K562 (cell line): ENCODE results near the gene GPAT3. TPM values are rescaled to one million over a fixed set of nuclear protein-coding genes. Genes with fewer than 3 reads are reported as not detected.
"Not testable (repeated sequence)": the region's sequence is repeated elsewhere in the genome, so short reads cannot be mapped to it uniquely, and the experiment has no call there.

Experiments used
- C11orf30 ChIP-seq: fragments of 450-650 bp; IDR thresholded peaks from 2 replicates; pipeline ENCODE4 v1.6.1; 2016; ENCODE audit warnings: low read depth, mild to moderate bottlenecking
- CHAMP1 ChIP-seq: fragments of 450-650 bp; IDR thresholded peaks from 2 replicates; pipeline ENCODE4 v1.6.1; 2016; ENCODE audit warnings: mild to moderate bottlenecking
- CREB3 ChIP-seq: fragments of 450-650 bp; conservative IDR thresholded peaks from 2 replicates; pipeline ENCODE4 v1.6.1; 2016; ENCODE audit warnings: missing genetic modification characterization, low read depth, mild to moderate bottlenecking, missing compliant biosample characterization, moderate library complexity
- DACH1 ChIP-seq: fragments of 450-650 bp; IDR thresholded peaks from 2 replicates; pipeline ENCODE4 v1.6.1; 2018; ENCODE audit not compliant: partially characterized antibody
- EP300 ChIP-seq: IDR thresholded peaks from 2 replicates; pipeline ENCODE4 v1.6.1; 2012; ENCODE audit warnings: low read length, improper control_type of control experiment
- FOXK2 ChIP-seq, 2 experiments: fragments of 450-650 bp; IDR thresholded peaks in 1 of 2; conservative IDR thresholded peaks in 1 of 2; 2 replicates each; pipeline ENCODE4 v1.6.1; 2016; ENCODE audit warnings: low read depth in 2 of 2, mild to moderate bottlenecking in 1 of 2
- FOXM1 ChIP-seq, 2 experiments: fragments of 450-650 bp in 1 of 2; sonication (generic) in 1 of 2; formaldehyde crosslinking in 1 of 2; IDR thresholded peaks; 2 replicates each; pipeline versions ENCODE4 v1.6.1 to v1.9.0; 2017 to 2022; ENCODE audit warnings: low read depth in 2 of 2, mild to moderate bottlenecking in 2 of 2, missing genetic modification reagents in 1 of 2, moderate library complexity in 1 of 2
- HDAC1 ChIP-seq, 2 experiments: fragments of 450-650 bp; IDR thresholded peaks; 2 replicates each; pipeline ENCODE4 v1.6.1; 2016 to 2017; ENCODE audit warnings: inconsistent platforms in 1 of 2, mild to moderate bottlenecking in 1 of 2, moderate library complexity in 1 of 2
- MAFG ChIP-seq: fragments of 450-650 bp; conservative IDR thresholded peaks from 2 replicates; pipeline ENCODE4 v1.6.1; 2016; ENCODE audit warnings: missing genetic modification characterization, missing compliant biosample characterization
- MNT ChIP-seq, 2 experiments: fragments of 450-650 bp; conservative IDR thresholded peaks; 2 replicates each; pipeline ENCODE4 v1.6.1; 2017; ENCODE audit warnings: mild to moderate bottlenecking in 2 of 2, moderate library complexity in 2 of 2
- MYNN ChIP-seq, 2 experiments: sonication (generic); formaldehyde crosslinking in 1 of 2; IDR thresholded peaks; 2 replicates each; pipeline versions ENCODE4 v1.5.0 to v1.6.1; 2016 to 2020; ENCODE audit warnings: antibody characterized with exemption in 1 of 2, missing genetic modification reagents in 1 of 2
- PML ChIP-seq: IDR thresholded peaks from 2 replicates; pipeline ENCODE4 v1.6.1; 2012; ENCODE audit warnings: low read length, inconsistent platforms
- POLR3A ChIP-seq: IDR thresholded peaks from 2 replicates; pipeline ENCODE4 v1.6.1; 2011; ENCODE audit warnings: borderline replicate concordance, mild to moderate bottlenecking, moderate library complexity; ENCODE audit not compliant: insufficient read length, insufficient read depth; ENCODE audit errors: extremely low read depth
- SMAD4 ChIP-seq: fragments of 250-450 bp; sonication (Bioruptor Pico); conservative IDR thresholded peaks from 2 replicates; pipeline ENCODE4 v1.8.0; 2021; ENCODE audit warnings: inconsistent platforms, mild to moderate bottlenecking, moderate library complexity
- TAF1 ChIP-seq: IDR thresholded peaks from 2 replicates; pipeline ENCODE4 v1.6.1; 2011; ENCODE audit warnings: mild to moderate bottlenecking, low read length, moderate library complexity; ENCODE audit not compliant: insufficient read depth, control insufficient read depth, severe bottlenecking; ENCODE audit errors: extremely low read depth
- TBL1XR1 ChIP-seq, 2 experiments: IDR thresholded peaks; 2 replicates each; pipeline ENCODE4 v1.6.1; 2012; ENCODE audit warnings: improper control_type of control experiment in 2 of 2, low read length in 2 of 2, mild to moderate bottlenecking in 1 of 2
- TEAD4 ChIP-seq, 2 experiments: sonication (generic) in 1 of 2; formaldehyde crosslinking in 1 of 2; IDR thresholded peaks; 2 replicates each; pipeline versions ENCODE4 v1.6.1 to v1.8.0; 2012 to 2022; ENCODE audit warnings: borderline replicate concordance in 1 of 2, inconsistent platforms in 1 of 2, low read length in 1 of 2, mild to moderate bottlenecking in 1 of 2, missing genetic modification reagents in 1 of 2
- VEZF1 ChIP-seq: fragments of 200-800 bp; sonication (Bioruptor generic); IDR thresholded peaks from 2 replicates; pipeline ENCODE4 v1.6.1; 2017; ENCODE audit warnings: missing genetic modification characterization, missing compliant biosample characterization
- polyA plus RNA-seq, 8 experiments: library from polyadenylated mRNA; depleted of rRNA in 4 of 8; stranded (reverse) in 5 of 8; unstranded in 3 of 8; fragments of >200 nt; fragmentation: Nextera tagmentation in 2 of 8; fragmentation: Illumina TruSeq in 1 of 8; extraction: Ambion mirVana in 2 of 8; extraction: Trizol in 1 of 8; gene quantifications; 2 replicates each; pipeline versions ENCODE4 v1.2.1 to v1.2.3, GENCODE V29; 2011 to 2014; ENCODE audit warnings: inconsistent platforms in 1 of 8, missing spikeins in 1 of 8
- total RNA-seq, 7 experiments: library from RNA; depleted of rRNA in 6 of 7; stranded (reverse); fragments of >200 nt in 6 of 7; fragmentation: Illumina TruSeq in 2 of 7; extraction: Trizol in 2 of 7; gene quantifications; 2 replicates each; pipeline versions ENCODE4 v1.2.1 to v1.2.3, GENCODE V29; 2011 to 2021; ENCODE audit warnings: low replicate concordance in 1 of 7

Gene GPAT3
- total and polyA plus RNA-seq, 9 of the 15 experiments (the other 6 are each of a cell fraction or from before 2014, with no cell fraction given): 4.1 to 16.1 (median 13.1) TPM

- TF ChIP-seq CHAMP1 (peak; percentile 41; the same call in 1 of the 2 replicates), TBL1XR1 (IDR thresholded peaks at IDR 0.05; ENCODE audit: low read length in 2 of 2) (peak; percentile 40 to 49; a peak in 1 of 4 replicates), POLR3A (peak; percentile 24), PML (peak; percentile 72), FOXM1 (IDR thresholded peaks at IDR 0.05; ENCODE audit: low read depth) (peak; percentile 73), TAF1 (peak; percentile 5), MAFG (tag) (peak; percentile 48; the same call in 1 of the 2 replicates), TEAD4 (IDR thresholded peaks at IDR 0.05; ENCODE audit: low read length) (peak; percentile 88), MYNN (IDR thresholded peaks at IDR 0.05) (peak; percentile 51; the same call in 1 of the 2 replicates), SMAD4 (CRISPR knock-in tag) (peak; percentile 83), DACH1 (peak; percentile 54), FOXK2 (conservative IDR thresholded peaks at IDR 0.05 in 1 of 2, IDR thresholded peaks at IDR 0.05 in 1 of 2; ENCODE audit: low read depth in 2 of 2) (0 out of 4 replicates have a peak, but pooled peaks of 1 of the 2 experiments have one; percentile 16), EP300 (peak; percentile 73), VEZF1 (CRISPR knock-in tag) (peak; percentile 37; the same call in 1 of the 2 replicates), MNT (conservative IDR thresholded peaks at IDR 0.05) (peak in 1 of 2 experiments; percentile 31; a peak in 1 of 4 replicates), HDAC1 (IDR thresholded peaks at IDR 0.05) (peak in 1 of 2 experiments; percentile 78; a peak in 2 of 4 replicates), CREB3 (tag) (0 out of 2 replicates have a peak, but pooled peaks have one; percentile 32), C11orf30 (peak; percentile 34; the same call in 1 of the 2 replicates)
- TF ChIP-seq FOXM1 (CRISPR knock-in tag; IDR thresholded peaks at IDR 0.05; ENCODE audit: low read depth); TEAD4 (CRISPR knock-in tag; IDR thresholded peaks at IDR 0.05; ENCODE audit: borderline replicate concordance); MYNN (CRISPR knock-in tag; IDR thresholded peaks at IDR 0.05): not testable (repeated sequence)
Measured at GRCh38 chr4:83496085-83496917, 39.6 kb upstream of the GPAT3 start (continued).
